K562 (cell line): Measurements from ENCODE around the gene KPNA4. TPM values are rescaled to one million over a fixed set of nuclear protein-coding genes. Genes with fewer than 3 reads are reported as not detected.

Source experiments
- CBFA2T3 ChIP-seq: fragments of 450-650 bp; IDR thresholded peaks from 2 replicates; pipeline ENCODE4 v1.6.1; 2017
- GATAD2B ChIP-seq: fragments of 450-650 bp; IDR thresholded peaks from 2 replicates; pipeline ENCODE4 v1.6.1; 2017; ENCODE audit warnings: mild to moderate bottlenecking, borderline replicate concordance
- STAT6 ChIP-seq: sonication (generic); formaldehyde crosslinking; IDR thresholded peaks from 2 replicates; pipeline ENCODE4 v1.8.1; 2023; ENCODE audit warnings: mild to moderate bottlenecking, missing genetic modification reagents
- ZNF175 ChIP-seq: fragments of 200-800 bp; sonication (Bioruptor generic); IDR thresholded peaks from 2 replicates; pipeline ENCODE4 v1.6.1; 2016; ENCODE audit warnings: low read depth, mild to moderate bottlenecking, missing genetic modification characterization, missing compliant biosample characterization
- ZNF518B ChIP-seq: fragments of 250-450 bp; sonication (Bioruptor Pico); IDR thresholded peaks from 2 replicates; pipeline ENCODE4 v1.5.0; 2021; ENCODE audit warnings: mild to moderate bottlenecking, moderate library complexity
- polyA plus RNA-seq, 8 experiments: library from polyadenylated mRNA; depleted of rRNA in 4 of 8; stranded (reverse) in 5 of 8; unstranded in 3 of 8; fragments of >200 nt; fragmentation: Nextera tagmentation in 2 of 8; fragmentation: Illumina TruSeq in 1 of 8; extraction: Ambion mirVana in 2 of 8; extraction: Trizol in 1 of 8; gene quantifications; 2 replicates each; pipeline versions ENCODE4 v1.2.1 to v1.2.3, GENCODE V29; 2011 to 2014; ENCODE audit warnings: inconsistent platforms in 1 of 8, missing spikeins in 1 of 8
- total RNA-seq, 7 experiments: library from RNA; depleted of rRNA in 6 of 7; stranded (reverse); fragments of >200 nt in 6 of 7; fragmentation: Illumina TruSeq in 2 of 7; extraction: Trizol in 2 of 7; gene quantifications; 2 replicates each; pipeline versions ENCODE4 v1.2.1 to v1.2.3, GENCODE V29; 2011 to 2021; ENCODE audit warnings: low replicate concordance in 1 of 7
- TF ChIP-seq, protein P1 (sequence below): sonication (generic); formaldehyde crosslinking; IDR thresholded peaks from 2 replicates; pipeline ENCODE4 v1.8.0; 2023; ENCODE audit warnings: missing genetic modification reagents, mild to moderate bottlenecking, borderline replicate concordance

The KPNA4 gene
- total and polyA plus RNA-seq, 9 of the 15 experiments (the other 6 are each of a cell fraction or from before 2014, with no cell fraction given) = 13.9 to 66.6 (median 34.5) TPM

DNA sequence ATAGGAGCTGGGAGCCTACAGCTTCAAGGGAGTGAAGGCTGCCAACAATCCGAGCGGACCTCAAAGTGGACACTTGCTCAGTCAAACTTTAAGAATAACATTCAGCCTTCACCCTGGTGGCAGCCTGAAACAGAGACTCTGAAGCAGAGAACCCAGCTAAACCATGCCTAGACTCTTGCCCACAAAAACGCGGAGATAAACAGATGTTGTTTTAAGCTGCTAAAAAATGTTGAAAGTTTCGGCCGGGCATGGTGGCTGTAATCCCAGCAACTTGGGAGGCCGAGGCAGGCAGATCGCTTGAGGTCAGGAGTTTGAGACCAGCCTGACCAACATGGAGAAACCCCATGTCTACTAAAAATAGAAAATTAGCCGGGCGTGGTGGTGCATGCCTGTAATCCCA, 86.0 kb downstream of the KPNA4 start (continued):
- TF ChIP-seq ZNF518B = no peak
- TF ChIP-seq ZNF175 (CRISPR knock-in tag) = no peak
- TF ChIP-seq GATAD2B = no peak
- TF ChIP-seq STAT6 (CRISPR knock-in tag) = no peak
- TF ChIP-seq CBFA2T3 = no peak
- TF ChIP-seq, protein P1, sequence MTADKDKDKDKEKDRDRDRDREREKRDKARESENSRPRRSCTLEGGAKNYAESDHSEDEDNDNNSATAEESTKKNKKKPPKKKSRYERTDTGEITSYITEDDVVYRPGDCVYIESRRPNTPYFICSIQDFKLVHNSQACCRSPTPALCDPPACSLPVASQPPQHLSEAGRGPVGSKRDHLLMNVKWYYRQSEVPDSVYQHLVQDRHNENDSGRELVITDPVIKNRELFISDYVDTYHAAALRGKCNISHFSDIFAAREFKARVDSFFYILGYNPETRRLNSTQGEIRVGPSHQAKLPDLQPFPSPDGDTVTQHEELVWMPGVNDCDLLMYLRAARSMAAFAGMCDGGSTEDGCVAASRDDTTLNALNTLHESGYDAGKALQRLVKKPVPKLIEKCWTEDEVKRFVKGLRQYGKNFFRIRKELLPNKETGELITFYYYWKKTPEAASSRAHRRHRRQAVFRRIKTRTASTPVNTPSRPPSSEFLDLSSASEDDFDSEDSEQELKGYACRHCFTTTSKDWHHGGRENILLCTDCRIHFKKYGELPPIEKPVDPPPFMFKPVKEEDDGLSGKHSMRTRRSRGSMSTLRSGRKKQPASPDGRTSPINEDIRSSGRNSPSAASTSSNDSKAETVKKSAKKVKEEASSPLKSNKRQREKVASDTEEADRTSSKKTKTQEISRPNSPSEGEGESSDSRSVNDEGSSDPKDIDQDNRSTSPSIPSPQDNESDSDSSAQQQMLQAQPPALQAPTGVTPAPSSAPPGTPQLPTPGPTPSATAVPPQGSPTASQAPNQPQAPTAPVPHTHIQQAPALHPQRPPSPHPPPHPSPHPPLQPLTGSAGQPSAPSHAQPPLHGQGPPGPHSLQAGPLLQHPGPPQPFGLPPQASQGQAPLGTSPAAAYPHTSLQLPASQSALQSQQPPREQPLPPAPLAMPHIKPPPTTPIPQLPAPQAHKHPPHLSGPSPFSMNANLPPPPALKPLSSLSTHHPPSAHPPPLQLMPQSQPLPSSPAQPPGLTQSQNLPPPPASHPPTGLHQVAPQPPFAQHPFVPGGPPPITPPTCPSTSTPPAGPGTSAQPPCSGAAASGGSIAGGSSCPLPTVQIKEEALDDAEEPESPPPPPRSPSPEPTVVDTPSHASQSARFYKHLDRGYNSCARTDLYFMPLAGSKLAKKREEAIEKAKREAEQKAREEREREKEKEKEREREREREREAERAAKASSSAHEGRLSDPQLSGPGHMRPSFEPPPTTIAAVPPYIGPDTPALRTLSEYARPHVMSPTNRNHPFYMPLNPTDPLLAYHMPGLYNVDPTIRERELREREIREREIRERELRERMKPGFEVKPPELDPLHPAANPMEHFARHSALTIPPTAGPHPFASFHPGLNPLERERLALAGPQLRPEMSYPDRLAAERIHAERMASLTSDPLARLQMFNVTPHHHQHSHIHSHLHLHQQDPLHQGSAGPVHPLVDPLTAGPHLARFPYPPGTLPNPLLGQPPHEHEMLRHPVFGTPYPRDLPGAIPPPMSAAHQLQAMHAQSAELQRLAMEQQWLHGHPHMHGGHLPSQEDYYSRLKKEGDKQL (CRISPR knock-in tag) = no peak
- TF ChIP-seq, all 486 proteins: peak for 0
